ENCODE data around the gene GNL1. TPM values are rescaled to one million over a fixed set of nuclear protein-coding genes. Genes with fewer than 3 reads are reported as not detected.
A peak's percentile ranks its signal among the peaks of the same experiment; 100 is the strongest.

GNL1 gene
- total and polyA plus RNA-seq, 10 of the 15 experiments (the other 5 are each of a cell fraction or from before 2014, with no cell fraction given), result 0.18 to 64.5 (median 45.5) TPM

GRCh38 chr6:30494291-30494861 lies 61.9 kb downstream of the GNL1 start (continued):
- 0 out of 2 replicates have a peak, but pooled peaks have one; percentile 18 for TF ChIP-seq TCF7 (IDR thresholded peaks at IDR 0.05; ENCODE audit: borderline replicate concordance)
- TF ChIP-seq TARDBP (IDR thresholded peaks at IDR 0.05; ENCODE audit: borderline replicate concordance), result peak; percentile 57; the same call in 1 of the 2 replicates
- 0 out of 2 replicates have a peak, but pooled peaks have one; percentile 36 for TF ChIP-seq ATF2 (IDR thresholded peaks at IDR 0.05; ENCODE audit: low read length)
- no peak for TF ChIP-seq JUND (IDR thresholded peaks at IDR 0.05; ENCODE audit: low read depth, low read length)
- TF ChIP-seq SIN3A (IDR thresholded peaks at IDR 0.05; ENCODE audit: low read depth, low read length), result no peak
- 0 out of 2 replicates have a peak, but pooled peaks have one; percentile 12 for TF ChIP-seq RAD51 (IDR thresholded peaks at IDR 0.05)
- TF ChIP-seq ZNF274 (IDR thresholded peaks at IDR 0.05; ENCODE audit: insufficient read depth, insufficient read length), result no peak
- TF ChIP-seq MEF2A (IDR thresholded peaks at IDR 0.05; ENCODE audit: insufficient read depth, low read depth, low read length), result no peak
- no peak for TF ChIP-seq CUX1 (IDR thresholded peaks at IDR 0.05; ENCODE audit: insufficient replicate concordance, low read depth, low read length)
- TF ChIP-seq IKZF2 (IDR thresholded peaks at IDR 0.05), result peak; percentile 47; a peak in 3 of 4 replicates
- 0 out of 2 replicates have a peak, but pooled peaks have one; percentile 21 for TF ChIP-seq IKZF1 (conservative IDR thresholded peaks at IDR 0.05)
- TF ChIP-seq CTCF (IDR thresholded peaks at IDR 0.05 in 2 of 3, conservative IDR thresholded peaks at IDR 0.05 in 1 of 3; ENCODE audit: control insufficient read depth in 2 of 3, extremely low read depth in 1 of 3, insufficient read depth in 1 of 3, low read depth in 3 of 3, low read length in 3 of 3), result no peak
- TF ChIP-seq ZNF24 (IDR thresholded peaks at IDR 0.05), result no peak
- TF ChIP-seq MTA3 (IDR thresholded peaks at IDR 0.05; ENCODE audit: borderline replicate concordance, low read length), result peak; percentile 32; the same call in 1 of the 2 replicates
- TF ChIP-seq KDM1A (IDR thresholded peaks at IDR 0.05; ENCODE audit: borderline replicate concordance), result no peak
- TF ChIP-seq FOS (IDR thresholded peaks at IDR 0.05; ENCODE audit: borderline replicate concordance, extremely low read depth, insufficient read length), result no peak
- TF ChIP-seq NFYA (IDR thresholded peaks at IDR 0.05; ENCODE audit: borderline replicate concordance, low read depth, low read length), result no peak
- no peak for TF ChIP-seq CEBPB (IDR thresholded peaks at IDR 0.05; ENCODE audit: borderline replicate concordance in 1 of 2, low read depth in 2 of 2, low read length in 2 of 2)
- no peak for TF ChIP-seq GABPA (IDR thresholded peaks at IDR 0.05; ENCODE audit: low read depth)
- TF ChIP-seq CBFB (IDR thresholded peaks at IDR 0.05; ENCODE audit: low read depth), result peak; percentile 20; the same call in 1 of the 2 replicates
- no peak for TF ChIP-seq GATAD2B (conservative IDR thresholded peaks at IDR 0.05; ENCODE audit: low read depth)
- TF ChIP-seq MAX (IDR thresholded peaks at IDR 0.05; ENCODE audit: low read depth, low read length), result 0 out of 2 replicates have a peak, but pooled peaks have one; percentile 28
- TF ChIP-seq ATF7 (IDR thresholded peaks at IDR 0.05; ENCODE audit: low read depth), result no peak

Measured in GM12878 (cell line).